Fibroblast of skin of left biceps (primary cell): ENCODE results near the gene SHCBP1.
A peak's percentile ranks its signal among the peaks of the same experiment; 100 is the strongest.
"Not testable (repeated sequence)": the region's sequence is repeated elsewhere in the genome, so short reads cannot be mapped to it uniquely, and the experiment has no call there.

ENCODE experiments used
- DNase-seq, 2 experiments: peaks; one replicate each; pipeline ENCODE4 v3.0.0-alpha.2; 2013; ENCODE audit warnings: low read depth in 2 of 2

Gene SHCBP1, protein sequence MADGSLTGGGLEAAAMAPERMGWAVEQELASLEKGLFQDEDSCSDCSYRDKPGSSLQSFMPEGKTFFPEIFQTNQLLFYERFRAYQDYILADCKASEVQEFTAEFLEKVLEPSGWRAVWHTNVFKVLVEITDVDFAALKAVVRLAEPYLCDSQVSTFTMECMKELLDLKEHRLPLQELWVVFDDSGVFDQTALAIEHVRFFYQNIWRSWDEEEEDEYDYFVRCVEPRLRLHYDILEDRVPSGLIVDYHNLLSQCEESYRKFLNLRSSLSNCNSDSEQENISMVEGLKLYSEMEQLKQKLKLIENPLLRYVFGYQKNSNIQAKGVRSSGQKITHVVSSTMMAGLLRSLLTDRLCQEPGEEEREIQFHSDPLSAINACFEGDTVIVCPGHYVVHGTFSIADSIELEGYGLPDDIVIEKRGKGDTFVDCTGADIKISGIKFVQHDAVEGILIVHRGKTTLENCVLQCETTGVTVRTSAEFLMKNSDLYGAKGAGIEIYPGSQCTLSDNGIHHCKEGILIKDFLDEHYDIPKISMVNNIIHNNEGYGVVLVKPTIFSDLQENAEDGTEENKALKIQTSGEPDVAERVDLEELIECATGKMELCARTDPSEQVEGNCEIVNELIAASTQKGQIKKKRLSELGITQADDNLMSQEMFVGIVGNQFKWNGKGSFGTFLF

DNA sequence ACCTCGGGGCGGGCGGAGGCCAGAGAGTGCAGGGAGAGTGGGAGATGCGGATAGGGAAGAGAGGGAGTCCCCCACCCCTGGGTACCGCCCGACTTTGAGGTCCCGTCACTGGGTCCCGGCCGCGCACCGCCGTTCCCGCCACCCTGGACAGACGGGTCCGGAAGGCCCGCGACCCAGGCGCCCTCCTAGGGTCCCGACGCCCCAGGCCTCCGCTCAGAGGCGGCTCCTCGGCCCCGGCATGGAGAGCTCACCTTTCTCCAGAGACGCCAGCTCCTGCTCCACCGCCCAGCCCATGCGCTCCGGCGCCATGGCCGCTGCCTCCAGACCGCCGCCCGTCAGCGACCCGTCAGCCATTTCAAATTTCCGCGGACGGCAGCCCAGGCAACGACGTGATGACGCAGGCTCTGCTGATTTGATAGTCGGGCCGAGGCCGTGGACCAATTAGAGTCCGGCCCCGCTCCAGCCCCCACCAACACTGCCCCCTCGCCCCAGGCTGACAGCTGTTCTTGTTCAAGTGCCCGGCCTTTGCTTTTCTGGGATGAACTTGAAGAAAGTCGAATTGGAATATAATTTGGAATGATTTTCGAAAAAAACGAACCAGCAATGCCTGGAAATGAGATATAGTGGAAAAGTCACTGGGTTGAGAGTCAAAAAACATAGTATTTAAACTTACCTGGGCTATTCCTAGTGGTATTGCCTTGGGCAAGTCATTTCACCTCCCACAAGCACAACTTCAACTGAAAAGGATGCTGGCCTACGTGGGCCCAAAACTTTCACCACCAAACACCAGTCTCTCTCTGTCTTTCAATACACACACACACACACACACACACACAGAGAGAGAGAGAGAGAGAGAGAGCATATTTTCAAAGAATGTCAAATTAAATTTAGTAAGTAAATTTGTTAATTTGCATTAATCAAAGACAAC, at the start of gene SHCBP1:
SHCBP1 (minus strand) TSS at position 374 of the 928 bp plus-strand sequence; CDS start at position 354, 20 bp downstream.
- peak; percentile 44 to 53 for DNase-seq

DNA sequence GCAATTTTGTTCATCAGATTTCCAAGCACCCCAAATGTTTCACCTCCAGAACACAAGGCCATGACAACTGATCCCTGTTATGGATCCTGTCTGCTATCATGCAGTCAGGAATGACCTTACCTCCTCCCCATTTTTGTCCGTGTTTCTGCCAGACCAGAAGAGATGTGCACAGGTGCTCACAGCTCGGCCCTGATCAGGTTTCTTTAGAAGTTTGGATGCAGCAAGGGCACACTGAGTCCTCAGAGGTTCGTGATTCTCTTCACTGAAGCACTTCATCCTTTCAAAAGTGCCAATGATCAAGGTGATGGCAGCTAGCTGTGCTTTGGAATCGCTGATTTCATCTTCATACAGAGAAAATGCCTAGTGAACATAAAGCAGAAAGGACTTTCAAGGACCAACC, 40.9 kb upstream of the SHCBP1 start:
- no peak for DNase-seq

DNA sequence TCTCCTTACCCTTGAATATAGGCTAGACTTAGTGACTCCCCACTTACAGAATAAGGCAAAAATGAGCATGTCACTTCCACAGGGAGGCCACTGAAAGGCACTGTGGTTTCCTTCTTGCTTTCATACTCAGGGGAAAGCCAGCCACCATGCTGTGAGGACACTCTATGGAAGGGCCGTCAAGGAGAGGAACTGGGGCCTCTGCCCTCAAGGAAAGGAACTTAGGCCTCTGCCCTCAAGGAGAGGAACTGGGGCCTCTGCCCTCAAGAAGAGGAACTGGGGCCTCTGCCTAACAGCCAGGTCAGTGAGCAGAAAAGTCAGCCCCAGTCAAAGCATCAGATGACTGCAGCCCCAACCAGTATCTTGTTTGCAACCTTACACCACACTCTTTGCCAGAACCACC, 37.7 kb upstream of the SHCBP1 start:
- no peak for DNase-seq

DNA sequence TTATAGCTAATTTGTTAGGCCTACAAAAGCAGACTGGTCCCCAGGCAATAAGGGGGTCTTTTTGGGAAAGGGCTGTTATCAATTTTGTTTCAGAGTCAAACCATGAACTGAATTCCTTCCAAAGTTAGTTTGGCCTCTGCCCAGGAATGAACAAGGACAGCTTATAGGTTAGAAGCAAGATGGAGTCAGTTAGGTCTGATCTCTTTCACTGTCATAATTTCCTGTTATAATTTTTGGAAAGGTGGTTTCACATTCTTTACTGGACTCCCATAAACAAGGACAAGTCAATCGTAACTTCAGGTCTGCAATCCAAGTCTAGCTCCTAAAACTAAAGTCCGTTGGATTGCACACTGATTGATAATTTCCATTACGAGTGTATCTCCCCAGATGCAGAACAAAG, 30.1 kb upstream of the SHCBP1 start:
- no peak for DNase-seq

DNA sequence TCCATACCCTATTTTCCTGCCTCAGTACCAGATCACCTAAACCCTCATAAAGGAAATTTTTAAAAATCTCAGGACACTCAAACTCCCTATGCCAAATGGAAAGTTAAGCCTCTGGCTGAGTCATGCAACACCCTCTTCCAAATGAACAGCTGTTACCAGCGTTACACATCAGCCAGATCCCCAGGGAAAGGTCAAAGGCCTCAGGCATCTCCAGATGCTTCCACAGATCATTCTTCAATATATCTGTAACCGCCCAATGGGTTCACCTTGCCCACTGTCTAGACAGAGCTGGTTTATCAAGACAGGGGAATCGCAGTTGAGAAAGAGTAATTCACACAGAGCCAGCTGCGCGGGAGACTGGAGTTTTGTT, 29.1 kb upstream of the SHCBP1 start:
- DNase-seq = no peak

DNA sequence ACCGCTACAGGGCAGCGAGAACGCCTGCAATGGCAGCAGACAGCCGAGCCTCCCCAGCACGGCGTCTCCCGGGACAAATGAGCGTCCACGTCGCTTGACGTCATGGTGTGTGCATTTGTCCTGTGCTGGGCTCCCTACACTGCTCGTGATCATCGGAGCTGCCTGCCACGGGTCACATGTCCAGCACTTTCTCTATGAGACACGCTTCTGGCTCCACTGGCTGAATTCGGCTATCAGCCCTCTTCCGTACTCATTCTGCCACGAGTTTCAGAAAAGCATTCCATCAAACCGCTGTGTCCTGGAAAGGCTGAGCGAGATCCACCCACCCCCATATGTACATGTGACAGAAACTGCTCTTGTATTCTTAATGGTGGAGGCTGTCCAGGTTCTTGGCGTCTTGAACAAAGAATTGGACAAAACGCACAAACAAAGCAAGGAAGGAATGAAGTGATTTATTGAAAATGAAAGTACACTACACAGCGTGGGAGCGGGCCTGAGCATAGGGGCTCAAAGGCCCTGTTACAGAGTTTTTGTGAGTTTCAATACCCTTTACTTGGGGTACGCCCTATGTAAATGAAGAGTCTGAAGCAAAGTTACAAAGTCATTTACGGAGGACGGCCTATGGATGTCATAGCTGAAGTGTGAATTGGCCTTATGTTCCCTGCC, 28.5 kb upstream of the SHCBP1 start:
- DNase-seq = no peak

DNA sequence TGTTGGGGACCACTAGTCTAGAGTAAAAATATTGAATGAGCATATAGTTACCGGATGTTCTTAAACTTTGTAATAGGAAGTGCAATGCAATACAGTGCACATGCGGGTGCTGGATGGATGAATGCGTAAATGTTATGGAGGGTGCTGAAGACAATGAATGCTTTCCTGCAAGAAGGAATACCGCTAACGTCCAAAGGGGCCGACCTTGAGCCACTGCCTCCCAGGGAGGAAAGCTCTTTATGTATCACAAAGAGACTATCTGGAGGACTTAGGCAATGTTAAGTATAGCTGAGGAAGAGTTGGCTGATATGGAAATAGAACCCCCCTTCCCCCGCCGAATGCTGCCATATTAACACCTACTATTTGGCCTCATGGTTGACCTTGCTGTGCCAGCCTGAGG, 27.5 kb upstream of the SHCBP1 start:
- DNase-seq = no peak

DNA sequence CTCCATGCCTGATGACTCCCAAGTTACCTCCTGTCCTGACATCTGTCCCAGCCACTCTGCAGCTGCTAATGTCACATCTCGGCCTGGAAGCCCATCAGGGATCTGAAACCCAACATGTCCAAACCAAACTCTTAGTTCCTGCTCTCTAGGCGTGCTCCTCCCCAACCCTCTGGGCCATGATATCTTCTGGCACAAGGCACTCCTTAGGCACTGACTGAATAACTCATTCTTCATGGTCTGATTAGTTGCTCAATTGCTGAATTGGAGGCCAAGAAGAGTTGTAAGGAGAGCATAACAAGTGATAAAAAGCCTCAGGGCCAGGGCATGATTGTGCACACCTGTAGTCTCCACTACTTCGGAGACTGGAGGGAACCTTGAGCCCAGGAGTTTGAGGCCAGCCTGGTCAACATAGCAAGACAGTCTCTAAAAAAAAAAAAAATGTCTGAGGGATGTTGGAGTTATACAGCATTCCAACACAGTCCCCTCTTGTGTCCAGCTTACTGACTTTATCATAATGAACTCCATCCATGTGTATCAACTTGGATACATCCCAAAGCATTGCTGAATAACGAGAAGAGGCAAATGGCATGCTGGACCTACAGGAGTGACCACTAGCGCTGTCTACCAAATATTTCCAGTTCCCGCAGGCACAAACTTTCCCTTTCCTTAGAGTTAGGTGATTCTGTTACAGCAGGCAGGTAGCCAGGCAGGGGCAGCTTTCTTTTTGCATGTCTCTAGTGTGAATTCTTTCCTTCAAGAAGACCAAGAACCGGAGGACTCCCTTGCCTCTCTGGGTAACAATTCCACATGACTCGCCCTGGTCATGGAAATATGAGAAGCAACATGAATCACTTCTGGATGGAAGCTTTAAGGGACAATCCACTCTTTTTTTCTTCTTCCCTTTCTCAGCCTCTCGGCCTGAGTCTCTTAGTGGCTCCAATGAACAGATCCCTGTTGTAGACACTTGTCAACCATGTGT, 18.1 kb upstream of the SHCBP1 start:
- DNase-seq = no peak

DNA sequence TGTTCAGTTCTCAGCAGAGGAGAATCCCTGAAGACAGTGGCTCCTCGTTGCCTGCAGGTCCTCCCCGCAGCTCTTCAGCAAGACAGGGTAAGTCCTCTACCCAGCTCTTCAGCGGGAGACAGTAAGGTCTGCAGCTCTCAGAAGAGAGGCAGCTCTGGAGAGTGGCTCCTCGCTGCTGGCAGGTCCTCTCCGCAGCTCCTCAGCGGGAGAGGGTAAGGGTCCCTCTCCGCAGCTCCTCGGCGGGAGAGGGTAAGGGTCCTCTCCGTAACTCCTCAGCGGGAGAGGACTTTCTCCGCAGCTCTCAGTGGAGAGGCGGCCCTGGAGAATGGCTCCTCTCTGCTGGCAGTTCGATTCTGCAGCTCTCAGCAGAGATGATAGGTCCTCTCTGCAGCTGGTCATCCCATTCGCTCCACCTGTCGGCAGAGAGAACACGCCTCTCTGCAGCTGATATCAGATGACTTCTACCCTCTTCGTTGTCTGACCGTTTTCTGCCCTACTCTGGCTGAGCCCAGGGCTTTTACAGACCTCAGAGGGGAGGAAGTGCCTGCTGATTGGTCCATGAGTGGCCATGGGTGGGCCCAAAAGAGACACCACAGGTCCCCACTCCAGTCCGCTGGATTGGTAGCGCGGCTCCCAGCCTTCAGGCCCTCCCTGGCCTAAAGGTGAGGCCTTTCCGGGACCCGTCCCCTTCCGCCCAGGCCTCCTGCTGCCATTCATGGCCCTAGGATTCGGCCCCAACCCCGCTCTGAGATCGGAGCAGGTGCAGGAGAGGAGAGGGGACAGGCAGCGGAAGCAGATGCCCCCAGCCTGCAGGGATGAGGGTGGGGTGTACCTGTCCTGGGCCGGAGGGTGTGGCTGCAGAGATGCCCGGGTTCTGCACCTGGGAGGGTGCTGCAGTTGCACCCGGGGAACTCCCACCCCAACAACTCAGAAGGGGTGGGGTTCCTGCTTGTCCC, 11.9 kb upstream of the SHCBP1 start:
- DNase-seq = no peak

DNA sequence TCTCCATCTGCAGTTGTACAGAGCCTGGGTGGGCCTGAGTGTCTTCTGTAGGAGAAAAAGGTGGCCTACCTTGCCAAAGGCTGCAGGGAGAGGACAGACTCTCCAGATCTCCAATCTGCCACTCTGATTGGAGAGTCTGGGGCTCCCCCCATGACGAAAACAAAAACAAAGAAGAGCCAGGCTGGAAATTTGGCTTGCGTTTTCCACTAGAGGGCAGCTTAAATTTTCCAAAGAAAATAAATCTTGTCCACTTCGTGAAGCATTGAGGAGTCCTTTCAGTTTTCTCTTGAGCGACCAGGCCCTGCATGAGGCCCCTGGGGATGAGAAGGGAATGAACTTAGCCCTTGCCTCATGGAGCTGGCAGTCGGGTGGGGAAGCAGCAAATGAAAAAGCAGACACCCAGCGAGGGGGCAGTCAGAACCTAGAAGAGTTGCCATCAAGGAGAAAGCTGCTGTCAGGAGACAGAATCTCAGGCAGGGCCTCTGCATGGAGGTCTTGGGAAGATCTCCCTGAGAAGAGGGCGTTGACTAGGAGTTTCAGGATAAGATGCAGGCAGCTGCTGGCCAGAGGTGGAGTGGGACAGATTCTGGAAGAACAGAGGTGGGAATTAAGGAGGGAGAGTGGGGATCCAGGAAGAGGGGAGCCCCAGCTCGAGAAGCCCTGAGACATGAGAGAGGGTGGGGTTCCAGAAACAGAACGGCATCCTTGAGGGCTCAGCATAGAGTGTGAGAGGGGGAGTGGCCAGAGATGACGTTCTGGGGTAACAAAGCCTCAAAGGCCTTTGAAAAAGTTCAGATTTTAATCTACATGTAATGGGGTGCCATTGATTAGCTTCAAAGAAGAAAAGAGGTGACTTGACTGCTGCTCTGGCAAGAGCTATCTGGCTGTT, 8.4 kb upstream of the SHCBP1 start:
- no peak for DNase-seq

DNA sequence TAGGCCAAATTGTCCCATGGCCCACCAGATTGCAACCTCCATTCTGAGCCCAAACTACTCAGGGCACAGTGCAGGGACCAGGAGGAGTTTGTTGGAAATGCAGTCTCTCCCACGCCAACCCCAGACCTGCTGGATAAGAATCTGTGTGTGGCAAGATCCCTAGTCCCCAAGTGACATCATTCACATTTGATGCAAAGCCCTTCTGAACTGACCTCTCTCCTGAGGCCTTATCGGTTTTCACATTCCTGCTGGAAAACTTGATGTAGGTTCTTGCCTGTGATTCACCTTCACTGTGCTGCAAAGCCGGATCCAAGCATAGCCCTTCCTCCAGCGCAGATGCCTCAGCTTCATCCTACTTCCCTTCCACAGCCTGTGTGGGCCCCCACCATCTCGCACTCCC, 6.6 kb upstream of the SHCBP1 start:
- no peak for DNase-seq

DNA sequence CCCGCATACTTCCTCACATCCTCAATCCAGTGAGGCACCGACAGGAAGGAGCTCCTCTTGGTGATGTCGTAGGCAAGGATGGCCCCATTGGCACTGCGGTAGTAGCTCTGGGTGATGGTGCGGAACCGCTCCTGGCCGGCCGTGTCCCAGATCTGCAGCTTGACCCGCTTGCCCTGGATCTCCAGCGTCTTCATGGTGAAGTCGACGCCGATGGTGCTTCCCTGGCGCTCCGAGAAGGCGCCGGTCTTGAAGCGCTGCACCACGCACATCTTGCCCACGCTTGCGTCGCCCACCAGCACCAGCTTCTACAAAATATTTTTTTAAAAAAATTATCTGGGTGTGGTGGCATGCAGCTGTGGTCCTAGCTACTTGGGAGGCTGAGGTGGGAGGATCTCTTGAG, 5.5 kb upstream of the SHCBP1 start:
- not testable (repeated sequence) for DNase-seq

DNA sequence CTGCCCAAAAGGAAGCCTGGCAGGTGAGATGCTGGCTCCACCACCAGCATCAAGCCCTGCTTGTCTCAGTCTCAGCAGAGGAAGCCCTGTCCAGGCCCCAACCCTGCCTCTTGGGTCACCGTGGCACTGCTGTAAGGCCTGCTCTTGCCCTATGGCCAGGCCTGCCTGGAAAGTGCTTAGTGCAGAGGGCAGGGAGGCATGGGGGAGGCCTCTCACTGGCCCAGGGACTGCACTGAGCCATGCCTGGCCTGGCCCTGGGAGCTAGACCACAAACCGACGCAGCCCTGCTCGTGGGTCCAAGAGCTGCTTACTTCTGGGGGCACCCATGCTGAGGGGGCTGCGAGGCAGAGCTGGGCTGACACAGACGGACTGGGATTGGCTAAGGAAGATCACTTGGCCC, 3.7 kb upstream of the SHCBP1 start:
- not testable (repeated sequence) for DNase-seq

DNA sequence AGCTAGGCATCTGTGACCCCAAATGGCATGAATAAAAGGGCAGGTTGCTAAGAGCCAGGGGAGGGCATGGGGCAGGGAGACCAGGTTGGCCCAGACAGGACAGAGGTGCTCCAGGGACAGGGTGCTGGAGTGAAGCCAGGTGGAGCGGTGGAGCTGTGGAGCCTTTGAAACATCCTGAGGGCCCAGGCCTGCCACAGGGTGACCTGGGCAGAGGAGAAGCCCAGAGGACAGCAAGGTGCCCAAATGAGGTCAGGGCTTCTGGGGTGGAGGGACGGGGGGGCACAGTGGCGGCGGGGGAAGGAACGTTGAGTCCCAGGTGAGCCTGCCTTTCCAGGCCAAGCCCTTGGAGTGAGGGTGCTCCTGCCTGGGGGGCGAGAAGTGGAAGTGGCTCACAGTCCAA, 2.5 kb upstream of the SHCBP1 start:
- not testable (repeated sequence) for DNase-seq

DNA sequence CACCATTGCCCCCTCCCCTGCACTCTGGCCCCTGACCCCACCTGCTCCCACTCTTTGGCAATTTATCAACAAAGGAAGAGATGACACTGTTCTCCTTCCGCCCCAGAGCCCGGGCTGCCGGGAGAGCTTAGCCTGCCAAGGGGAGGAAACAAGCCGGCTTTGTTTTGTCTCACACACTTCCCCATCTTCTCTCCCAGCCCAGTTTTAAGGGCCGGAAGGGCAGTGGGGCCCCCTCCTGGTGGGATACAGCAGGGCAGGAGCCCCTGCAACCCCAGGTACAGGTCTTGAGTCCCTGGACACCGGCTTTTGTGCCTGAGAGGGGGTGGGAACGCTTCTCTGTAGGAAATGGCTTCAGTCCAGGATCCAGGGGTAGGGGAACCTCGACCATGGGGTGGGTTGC, 2.1 kb upstream of the SHCBP1 start:
- not testable (repeated sequence) for DNase-seq

DNA sequence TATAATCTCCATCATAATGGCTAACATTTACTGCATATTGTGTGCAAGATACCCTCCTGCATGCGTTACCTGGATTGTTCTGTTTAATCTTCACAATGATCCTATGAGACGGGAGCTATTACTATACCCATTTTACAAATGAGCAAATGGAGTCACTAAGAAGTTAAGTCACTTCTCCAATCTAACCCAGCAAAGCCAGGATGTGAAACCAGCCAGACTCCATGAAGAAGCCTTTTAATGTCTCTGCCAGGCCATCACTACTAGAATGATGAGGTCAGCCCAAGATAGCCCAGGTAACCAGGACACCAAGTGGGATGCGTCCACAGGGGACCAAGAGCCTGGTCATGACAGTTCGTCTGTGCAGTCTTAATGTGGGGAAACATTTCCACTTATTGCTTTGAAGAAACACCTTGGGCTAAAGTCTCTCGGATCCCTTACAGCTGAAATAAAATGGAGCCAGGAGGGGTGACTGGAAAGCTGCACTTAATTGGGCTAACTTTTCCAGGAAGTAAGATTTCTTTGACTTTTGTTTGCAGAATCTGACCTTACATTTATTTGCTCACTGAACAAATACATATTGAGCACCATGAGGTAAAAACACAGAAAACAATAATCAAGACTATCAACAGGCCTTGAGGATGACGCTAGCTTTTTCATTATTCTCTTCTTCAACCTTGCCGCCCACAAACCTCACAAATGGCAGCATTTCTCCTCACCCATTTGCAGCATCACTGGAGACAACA, 926 bp upstream of the SHCBP1 start:
- no peak for DNase-seq

DNA sequence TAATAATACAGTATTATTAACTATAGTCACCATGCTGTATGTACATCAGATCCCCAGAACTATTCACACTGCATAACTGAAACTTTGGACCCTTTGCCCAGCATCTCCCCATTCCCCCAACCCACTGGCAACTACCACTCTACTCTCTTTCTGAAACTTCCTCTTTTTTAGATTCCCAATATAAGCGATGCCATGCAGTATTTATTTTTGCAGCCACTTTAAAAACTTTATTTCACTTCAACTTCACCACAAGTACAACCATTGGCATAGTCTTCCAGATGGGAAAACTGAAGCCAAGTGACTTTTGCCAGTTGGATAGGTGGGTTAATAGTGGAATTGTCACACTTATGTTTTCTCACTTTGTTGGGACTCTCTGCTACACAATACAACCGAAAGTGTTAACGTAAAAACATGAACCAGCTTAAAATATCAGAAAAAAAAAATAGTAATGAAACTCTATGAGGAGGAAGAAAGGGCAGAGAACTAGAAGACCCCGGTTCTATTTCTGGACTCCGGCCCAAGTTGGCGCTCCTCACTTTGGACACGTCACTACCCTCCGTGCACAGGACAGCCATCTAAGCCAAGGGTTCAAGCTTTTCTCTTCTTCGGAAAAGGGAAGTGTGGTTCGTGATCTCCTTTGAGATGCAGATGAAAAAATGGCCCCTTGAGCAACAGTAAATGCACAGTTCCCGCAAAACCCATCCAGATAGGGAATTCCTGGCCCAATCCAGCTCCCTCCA, 743 bp downstream of the SHCBP1 start:
- DNase-seq = no peak
